HPDE6-E6E7 (cell line): ENCODE measurements around the gene CERS4.
"Not testable (repeated sequence)": the region's sequence is repeated elsewhere in the genome, so short reads cannot be mapped to it uniquely, and the experiment has no call there.

Source experiments
- DNase-seq: peaks from one replicate; pipeline ENCODE4 v3.0.0; 2011; ENCODE audit warnings: missing footprints; ENCODE audit errors: extremely low spot score

CERS4 gene

DNA sequence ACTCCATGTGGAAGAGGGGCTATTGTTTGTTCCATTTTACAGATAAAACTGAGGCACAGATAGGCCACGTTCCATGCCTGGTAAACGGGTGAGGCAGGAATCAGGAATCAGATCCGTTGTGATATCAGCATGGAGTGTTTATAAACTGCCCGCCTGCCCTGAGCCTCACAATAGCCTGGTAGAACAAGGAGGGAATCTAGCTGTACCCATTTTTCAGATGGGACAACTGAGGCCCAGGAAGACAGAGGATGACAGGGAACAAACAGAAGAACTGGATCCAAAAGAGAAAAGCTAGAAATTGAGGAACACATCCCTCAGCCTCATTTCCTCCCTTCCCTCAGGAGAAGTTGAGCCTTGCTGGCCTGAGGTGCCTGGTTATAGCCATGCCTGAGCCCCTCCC, 32.5 kb downstream of the CERS4 start:
- DNase-seq = no peak

GRCh38 chr19:8242211-8242821, 33.1 kb downstream of the CERS4 start:
- no peak for DNase-seq

- no peak for DNase-seq
These were observed 34.0 kb downstream of the CERS4 start for GRCh38 chr19:8243146-8243545.

GRCh38 chr19:8244442-8244841, 35.3 kb downstream of the CERS4 start:
- DNase-seq = no peak

- DNase-seq = no peak
These were observed 37.0 kb downstream of the CERS4 start for GRCh38 chr19:8245869-8246835.

GRCh38 chr19:8247129-8247890, 38.1 kb downstream of the CERS4 start:
- not testable (repeated sequence) for DNase-seq

GRCh38 chr19:8248348-8249328, 39.5 kb downstream of the CERS4 start:
- DNase-seq = no peak

DNA sequence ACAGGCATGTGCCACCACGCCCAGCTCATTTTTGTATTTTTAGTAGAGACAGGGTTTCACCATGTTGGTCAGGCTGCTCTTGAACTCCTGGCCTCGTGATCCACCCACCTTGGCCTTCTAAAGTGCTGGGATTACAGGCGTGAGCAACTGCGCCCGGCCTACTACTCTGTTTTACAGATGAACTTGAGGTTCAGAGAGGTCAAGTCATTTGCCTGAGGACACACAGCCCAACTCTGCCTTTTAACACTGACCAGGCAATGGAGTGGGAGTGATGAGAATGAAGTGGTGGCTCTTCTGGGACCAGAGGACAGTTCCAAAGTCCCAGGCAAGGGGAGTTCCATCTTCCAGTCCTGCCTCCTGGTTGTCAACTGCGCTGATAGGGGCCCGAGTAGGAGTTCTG, 41.4 kb downstream of the CERS4 start:
- no peak for DNase-seq

- no peak for DNase-seq
These were observed 41.9 kb downstream of the CERS4 start for GRCh38 chr19:8251025-8251472.

DNA sequence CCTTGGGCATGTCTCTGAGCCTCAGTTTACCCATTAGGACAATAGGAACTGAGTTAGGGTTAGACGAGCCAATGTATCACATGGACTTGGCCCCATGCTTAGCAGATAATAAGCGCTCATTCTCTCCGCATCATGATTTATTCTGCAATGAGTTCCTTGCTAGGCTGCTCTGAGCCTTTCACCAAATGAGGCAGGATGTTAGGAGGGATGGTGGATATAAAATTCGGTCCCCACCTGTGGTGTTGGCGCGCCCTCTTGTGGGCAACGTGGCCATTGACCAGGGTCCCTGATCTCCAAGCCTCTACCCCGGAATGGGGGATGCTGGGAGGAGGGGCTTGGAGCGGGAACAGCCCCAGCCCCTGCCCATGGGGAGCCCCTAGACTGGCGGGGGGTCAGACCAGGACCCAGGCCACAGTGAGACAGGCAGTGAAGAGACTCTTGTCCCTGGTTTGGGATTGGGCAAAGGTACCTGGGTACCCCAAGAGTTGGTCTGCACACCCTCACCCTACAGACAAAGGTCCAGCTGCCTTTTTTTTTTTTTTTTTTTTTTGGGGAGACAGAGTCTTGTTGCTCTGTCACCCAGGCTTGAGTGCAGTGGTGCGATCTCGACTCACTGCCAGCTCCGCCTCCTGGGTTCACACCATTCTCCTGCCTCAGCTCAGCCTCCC, 43.9 kb downstream of the CERS4 start:
- peak; percentile 79 for DNase-seq

DNA sequence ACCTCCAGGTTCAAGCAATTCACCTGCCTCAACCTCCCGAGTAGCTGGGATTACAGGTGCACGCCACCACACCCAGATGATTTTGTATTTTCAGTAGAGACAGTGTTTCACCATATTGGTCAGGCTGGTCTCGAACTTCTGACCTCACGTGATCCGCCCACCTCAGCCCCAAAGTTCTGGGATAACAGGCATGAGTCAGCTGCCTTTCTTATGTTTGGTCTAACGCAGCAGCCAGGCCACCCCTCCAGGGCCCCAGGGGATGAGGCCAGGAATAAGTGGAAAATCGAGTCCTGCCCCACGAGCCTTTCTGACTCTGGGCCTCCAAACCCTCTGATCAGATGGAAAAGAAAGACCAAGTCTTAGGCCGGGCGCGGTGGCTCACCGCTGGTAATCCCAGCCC, 44.5 kb downstream of the CERS4 start:
- DNase-seq = no peak

DNA sequence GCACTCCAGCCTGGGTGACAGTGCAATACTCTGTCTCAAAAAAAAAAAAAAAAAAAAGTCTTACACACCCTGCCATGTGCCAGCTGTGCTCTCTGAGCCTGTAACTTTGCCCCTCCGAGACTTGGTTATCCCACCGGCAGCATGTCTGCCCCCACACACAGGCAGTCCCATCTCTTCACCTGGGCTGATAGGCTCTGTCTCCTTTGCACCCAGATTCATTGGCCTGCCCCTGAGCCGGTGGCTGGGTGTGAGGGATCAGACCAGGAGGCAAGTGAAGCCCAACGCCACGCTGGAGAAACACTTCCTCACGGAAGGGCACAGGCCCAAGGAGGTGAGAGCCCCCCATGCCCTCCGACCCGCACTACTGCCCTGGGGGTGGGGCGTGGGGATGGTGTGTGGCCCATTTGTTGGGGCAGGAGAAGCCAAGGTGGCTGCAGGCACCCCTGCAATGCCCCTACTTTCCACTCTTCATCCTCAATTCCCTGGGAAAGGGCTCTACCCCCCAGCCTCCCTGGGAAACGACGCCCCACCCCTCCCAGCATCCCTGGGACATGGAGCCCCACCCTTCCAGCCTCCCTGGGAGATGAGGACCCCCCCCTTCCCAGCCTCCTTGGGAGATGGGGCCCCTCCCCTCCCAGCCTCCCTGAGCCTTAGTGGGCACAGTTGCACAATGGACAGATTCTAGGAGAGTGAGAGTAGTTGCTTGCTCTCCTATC, 45.3 kb downstream of the CERS4 start:
- no peak for DNase-seq

DNA sequence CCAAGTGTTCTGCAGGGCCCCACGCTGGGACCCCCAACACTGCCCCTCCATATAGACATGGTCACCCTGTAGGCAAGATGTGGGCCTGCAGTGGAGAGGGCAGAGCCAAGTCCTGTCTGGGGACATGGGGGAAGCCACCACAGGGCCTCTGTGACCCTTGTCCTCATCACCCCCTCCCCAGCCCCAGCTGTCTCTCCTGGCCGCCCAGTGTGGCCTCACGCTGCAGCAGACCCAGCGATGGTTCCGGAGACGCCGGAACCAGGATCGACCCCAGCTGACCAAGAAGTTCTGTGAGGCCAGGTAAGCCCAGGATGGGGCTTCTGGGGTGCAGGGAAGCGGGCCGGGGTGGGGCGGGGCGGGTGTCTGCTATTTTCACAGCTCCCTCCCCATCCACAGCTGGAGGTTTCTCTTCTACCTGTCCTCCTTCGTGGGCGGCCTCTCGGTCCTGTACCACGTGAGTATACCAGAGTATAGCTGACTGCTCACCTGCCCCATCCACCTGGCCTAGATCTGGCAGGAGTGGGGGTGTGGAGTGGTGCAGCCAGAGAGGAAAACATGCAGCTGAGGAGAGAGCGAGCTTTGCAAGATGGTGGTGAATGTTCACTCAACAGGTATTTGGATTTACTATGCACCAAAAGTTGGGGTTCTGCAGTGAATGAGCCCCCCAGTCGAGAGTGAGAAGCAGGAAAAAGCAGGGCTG, 46.4 kb downstream of the CERS4 start:
- DNase-seq = no peak

DNA sequence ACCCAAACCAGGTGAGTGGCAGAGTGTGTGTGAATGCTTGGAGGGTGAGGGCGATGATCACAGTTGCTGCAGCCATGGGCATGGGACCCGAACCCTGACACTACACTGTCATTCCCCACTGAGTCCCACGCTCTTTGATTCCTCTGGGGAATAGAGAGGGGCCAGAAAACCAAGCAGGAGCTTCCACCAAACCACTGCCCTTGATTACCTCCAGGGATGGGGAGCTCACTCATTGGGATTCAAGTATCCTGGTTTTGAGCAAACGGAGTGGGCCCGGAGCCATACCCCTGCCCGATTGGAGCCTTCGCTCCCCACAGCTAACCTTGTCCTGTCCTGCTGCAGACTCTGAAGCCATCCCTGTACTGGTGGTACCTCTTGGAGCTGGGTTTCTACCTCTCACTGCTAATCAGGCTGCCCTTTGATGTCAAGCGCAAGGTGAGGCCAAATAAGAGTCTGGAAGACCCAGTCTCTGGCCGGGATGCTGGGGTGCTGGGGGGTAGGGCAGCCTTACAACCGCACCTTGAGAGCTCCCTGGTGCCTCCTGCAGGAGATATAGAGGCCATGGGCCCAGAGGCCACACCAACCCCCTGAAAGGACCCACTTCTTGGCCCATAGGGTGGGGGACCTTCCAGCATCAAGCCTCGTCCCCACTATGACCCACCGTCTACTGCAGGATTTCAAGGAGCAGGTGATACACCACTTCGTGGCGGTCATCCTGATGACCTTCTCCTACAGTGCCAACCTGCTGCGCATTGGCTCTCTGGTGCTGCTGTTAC, 47.3 kb downstream of the CERS4 start:
- no peak for DNase-seq

DNA sequence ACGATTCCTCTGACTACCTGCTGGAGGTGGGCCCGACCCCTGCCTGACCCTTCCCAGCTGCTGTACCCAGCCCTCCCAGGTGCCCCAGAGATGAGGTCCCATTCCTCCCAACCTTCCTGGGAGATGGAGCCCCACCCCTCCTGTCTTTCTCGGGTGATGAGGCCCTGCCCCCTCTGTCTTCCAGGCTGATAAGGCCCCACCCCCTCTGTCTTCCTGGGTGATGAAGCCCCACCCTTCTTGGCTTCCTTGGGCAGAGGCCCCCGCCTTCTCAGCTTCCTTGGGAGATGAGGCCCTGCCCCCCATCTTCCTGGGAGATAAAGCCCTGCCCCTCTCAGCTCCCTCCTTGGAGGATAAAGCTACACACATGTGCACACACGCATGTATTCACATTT, 47.9 kb downstream of the CERS4 start:
- no peak for DNase-seq

- no peak for DNase-seq
These were observed 50.2 kb downstream of the CERS4 start for GRCh38 chr19:8259142-8259921.

- no peak for DNase-seq
These were observed 50.7 kb downstream of the CERS4 start for GRCh38 chr19:8259922-8260247.

DNA sequence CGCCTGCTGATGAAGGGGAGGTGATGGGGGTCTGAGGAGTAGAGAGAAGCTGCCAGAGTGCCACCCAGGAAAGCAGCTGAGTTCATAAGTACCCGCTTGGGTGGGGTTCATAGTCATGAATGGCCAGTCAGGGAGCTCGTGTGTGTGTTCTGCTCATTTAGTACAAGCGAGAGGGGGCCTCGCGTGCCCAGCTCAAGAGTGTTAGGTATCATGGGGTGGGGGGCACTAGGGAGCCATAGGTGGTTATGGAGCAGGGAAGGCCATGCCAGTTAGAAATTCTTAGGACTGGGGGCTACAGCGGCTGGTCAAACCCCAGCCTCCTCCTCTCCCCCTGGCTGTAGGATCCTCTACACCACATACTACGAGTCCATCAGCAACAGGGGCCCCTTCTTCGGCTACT, 52.2 kb downstream of the CERS4 start:
- DNase-seq = no peak
